ENCODE measurements around the gene HIKESHI. TPM values are rescaled to one million over a fixed set of nuclear protein-coding genes. Genes with fewer than 3 reads are reported as not detected.

Gene HIKESHI
- total RNA-seq, 2 experiments from 2014 or later = 45.3 to 49.9 TPM

- POLR2A ChIA-PET = no interaction called here
- H3K27me3 Mint-ChIP-seq (ENCODE audit: low read depth) = no peaks in the 10 kb centered on the region
Measured at GRCh38 chr11:86358720-86359119, 56.7 kb downstream of the HIKESHI start.

GRCh38 chr11:86360775-86361395 is 58.8 kb downstream of the HIKESHI start:
- no peak overlapping the region for H3K27ac Mint-ChIP-seq
- POLR2A ChIA-PET = no interaction called here
- H3K36me3 Mint-ChIP-seq (ENCODE audit: low read depth) = no peaks in the 10 kb centered on the region
- no peak for DNase-seq
- CTCF ChIA-PET = interaction anchor here (1.8 kb wide), 1 partner anchor 13 kb away, joined by 3 read pairs; the partner anchor contains the start of gene CCDC81
- no peaks in the 10 kb centered on the region for H3K4me1 Mint-ChIP-seq (ENCODE audit: low read depth)
- no peak for ATAC-seq
- peaks cover 8% of the 10 kb centered on the region for H3K9me3 Mint-ChIP-seq (ENCODE audit: insufficient read depth)
- H3K4me3 Mint-ChIP-seq = no peak overlapping the region
- no peaks in the 10 kb centered on the region for H3K27me3 Mint-ChIP-seq (ENCODE audit: low read depth)

More at GRCh38 chr11:86358720-86359119, 56.7 kb downstream of the HIKESHI start:
- no peak overlapping the region for H3K27ac Mint-ChIP-seq
- H3K9me3 Mint-ChIP-seq (ENCODE audit: insufficient read depth) = peaks cover 4% of the 10 kb centered on the region
- DNase-seq (no peak), ATAC-seq (no peak)
- CTCF ChIA-PET = interaction anchor here (1.4 kb wide), 1 partner anchor 10 kb away, joined by 3 read pairs; no protein-coding TSS in a partner anchor
- H3K4me1 Mint-ChIP-seq (ENCODE audit: low read depth) = no peaks in the 10 kb centered on the region
- no peaks in the 10 kb centered on the region for H3K36me3 Mint-ChIP-seq (ENCODE audit: low read depth)
- no peak overlapping the region for H3K4me3 Mint-ChIP-seq

GRCh38 chr11:86363424-86363823 is 61.4 kb downstream of the HIKESHI start:
- Mint-ChIP-seq H3K9me3 (ENCODE audit: insufficient read depth) (peaks cover 8% of the 10 kb centered on the region), H3K36me3 (ENCODE audit: low read depth) (no peaks in the 10 kb centered on the region), H3K27me3 (ENCODE audit: low read depth) (no peaks in the 10 kb centered on the region), H3K4me1 (ENCODE audit: low read depth) (no peaks in the 10 kb centered on the region), H3K4me3 (no peak overlapping the region), H3K27ac (no peak overlapping the region)
- ATAC-seq (no peak), DNase-seq (no peak)
- ChIA-PET CTCF (no interaction called here), POLR2A (no interaction called here)

- Mint-ChIP-seq H3K4me1 (ENCODE audit: low read depth) (no peaks in the 10 kb centered on the region), H3K36me3 (ENCODE audit: low read depth) (no peaks in the 10 kb centered on the region), H3K9me3 (ENCODE audit: insufficient read depth) (peaks cover 17% of the 10 kb centered on the region), H3K27me3 (ENCODE audit: low read depth) (no peaks in the 10 kb centered on the region), H3K27ac (no peak overlapping the region), H3K4me3 (no peak overlapping the region)
- no peak for DNase-seq
- ChIA-PET CTCF (no interaction called here), POLR2A (no interaction called here)
- no peak for ATAC-seq
Measured at GRCh38 chr11:86365546-86365945, 63.5 kb downstream of the HIKESHI start.

- Mint-ChIP-seq H3K27me3 (ENCODE audit: low read depth) (peaks cover 6% of the 10 kb centered on the region), H3K4me1 (ENCODE audit: low read depth) (peaks cover 9% of the 10 kb centered on the region), H3K27ac (no peak overlapping the region), H3K9me3 (ENCODE audit: insufficient read depth) (peaks cover 9% of the 10 kb centered on the region), H3K36me3 (ENCODE audit: low read depth) (no peaks in the 10 kb centered on the region), H3K4me3 (no peak overlapping the region)
- DNase-seq (no peak), ATAC-seq (no peak)
- POLR2A ChIA-PET = no interaction called here
- CTCF ChIA-PET = no interaction called here
Measured at GRCh38 chr11:86369668-86370067, 67.6 kb downstream of the HIKESHI start.

GRCh38 chr11:86370171-86370570 is 68.1 kb downstream of the HIKESHI start:
- CTCF ChIA-PET = no interaction called here
- H3K4me3 Mint-ChIP-seq = no peak overlapping the region
- H3K36me3 Mint-ChIP-seq (ENCODE audit: low read depth) = no peaks in the 10 kb centered on the region
- POLR2A ChIA-PET = no interaction called here
- peaks cover 9% of the 10 kb centered on the region for H3K4me1 Mint-ChIP-seq (ENCODE audit: low read depth)
- H3K27me3 Mint-ChIP-seq (ENCODE audit: low read depth) = peaks cover 6% of the 10 kb centered on the region
- no peak overlapping the region for H3K27ac Mint-ChIP-seq
- no peak for DNase-seq
- H3K9me3 Mint-ChIP-seq (ENCODE audit: insufficient read depth) = peaks cover 9% of the 10 kb centered on the region
- ATAC-seq = no peak

GRCh38 chr11:86370922-86371594 is 69.0 kb downstream of the HIKESHI start:
- Mint-ChIP-seq H3K27ac (no peak overlapping the region), H3K27me3 (ENCODE audit: low read depth) (peaks cover 6% of the 10 kb centered on the region), H3K9me3 (ENCODE audit: insufficient read depth) (peaks cover 9% of the 10 kb centered on the region), H3K36me3 (ENCODE audit: low read depth) (no peaks in the 10 kb centered on the region), H3K4me1 (ENCODE audit: low read depth) (peaks cover 9% of the 10 kb centered on the region), H3K4me3 (no peak overlapping the region)
- ATAC-seq (no peak), DNase-seq (no peak)
- ChIA-PET CTCF (no interaction called here), POLR2A (no interaction called here)

GRCh38 chr11:86372041-86372440 is 70.0 kb downstream of the HIKESHI start:
- POLR2A ChIA-PET = no interaction called here
- H3K9me3 Mint-ChIP-seq (ENCODE audit: insufficient read depth) = peaks cover 9% of the 10 kb centered on the region
- no peak overlapping the region for H3K4me3 Mint-ChIP-seq
- CTCF ChIA-PET = no interaction called here
- ATAC-seq = no peak
- H3K27ac Mint-ChIP-seq = no peak overlapping the region
- H3K27me3 Mint-ChIP-seq (ENCODE audit: low read depth) = peaks cover 9% of the 10 kb centered on the region
- H3K36me3 Mint-ChIP-seq (ENCODE audit: low read depth) = no peaks in the 10 kb centered on the region
- DNase-seq = no peak
- H3K4me1 Mint-ChIP-seq (ENCODE audit: low read depth) = peaks cover 9% of the 10 kb centered on the region

GRCh38 chr11:86372586-86372985 is 70.5 kb downstream of the HIKESHI start:
- POLR2A ChIA-PET = no interaction called here
- no peaks in the 10 kb centered on the region for H3K36me3 Mint-ChIP-seq (ENCODE audit: low read depth)
- DNase-seq (no peak), ATAC-seq (no peak)
- peaks cover 9% of the 10 kb centered on the region for H3K9me3 Mint-ChIP-seq (ENCODE audit: insufficient read depth)
- H3K27me3 Mint-ChIP-seq (ENCODE audit: low read depth) = peaks cover 11% of the 10 kb centered on the region
- CTCF ChIA-PET = no interaction called here
- peaks cover 9% of the 10 kb centered on the region for H3K4me1 Mint-ChIP-seq (ENCODE audit: low read depth)
- H3K4me3 Mint-ChIP-seq = no peak overlapping the region
- no peak overlapping the region for H3K27ac Mint-ChIP-seq

- DNase-seq (no peak), ATAC-seq (no peak)
- H3K4me3 Mint-ChIP-seq = no peak overlapping the region
- H3K4me1 Mint-ChIP-seq (ENCODE audit: low read depth) = peaks cover 9% of the 10 kb centered on the region
- H3K36me3 Mint-ChIP-seq (ENCODE audit: low read depth) = no peaks in the 10 kb centered on the region
- ChIA-PET POLR2A (no interaction called here), CTCF (interaction anchor here (1.4 kb wide), 1 partner anchor 12 kb away, joined by 3 read pairs; no protein-coding TSS in a partner anchor)
- peaks cover 9% of the 10 kb centered on the region for H3K9me3 Mint-ChIP-seq (ENCODE audit: insufficient read depth)
- H3K27ac Mint-ChIP-seq = no peak overlapping the region
- peaks cover 11% of the 10 kb centered on the region for H3K27me3 Mint-ChIP-seq (ENCODE audit: low read depth)
Measured at GRCh38 chr11:86374069-86374468, 72.0 kb downstream of the HIKESHI start.

- CTCF ChIA-PET = interaction anchor here (1.4 kb wide), 1 partner anchor 13 kb away, joined by 3 read pairs; no protein-coding TSS in a partner anchor
Measured at GRCh38 chr11:86374586-86374985, 72.5 kb downstream of the HIKESHI start, which contains the start of gene CCDC81. CCDC81 (plus strand) TSS chr11:86374887; CDS start chr11:86375164, 277 bp downstream.

GRCh38 chr11:86377972-86378371 is 75.9 kb downstream of the HIKESHI start:
- ATAC-seq = no peak
- H3K27ac Mint-ChIP-seq = no peak overlapping the region
- no peaks in the 10 kb centered on the region for H3K4me1 Mint-ChIP-seq (ENCODE audit: low read depth)
- H3K9me3 Mint-ChIP-seq (ENCODE audit: insufficient read depth) = no peaks in the 10 kb centered on the region
- CTCF ChIA-PET = no interaction called here
- no peaks in the 10 kb centered on the region for H3K36me3 Mint-ChIP-seq (ENCODE audit: low read depth)
- POLR2A ChIA-PET = no interaction called here
- no peak overlapping the region for H3K4me3 Mint-ChIP-seq
- no peak for DNase-seq
- peaks cover 11% of the 10 kb centered on the region for H3K27me3 Mint-ChIP-seq (ENCODE audit: low read depth)

More at GRCh38 chr11:86374586-86374985, 72.5 kb downstream of the HIKESHI start, which contains the start of gene CCDC81:
- no peak within 1 kb of the TSS for H3K4me3 Mint-ChIP-seq
- POLR2A ChIA-PET = no interaction called here
- DNase-seq = no peak
- peaks cover 11% of the 10 kb centered on the region for H3K27me3 Mint-ChIP-seq (ENCODE audit: low read depth)
- H3K4me1 Mint-ChIP-seq (ENCODE audit: low read depth) = peaks cover 9% of the 10 kb centered on the region
- H3K36me3 Mint-ChIP-seq (ENCODE audit: low read depth) = no peaks in the 10 kb centered on the region
- peaks cover 9% of the 10 kb centered on the region for H3K9me3 Mint-ChIP-seq (ENCODE audit: insufficient read depth)
- no peak within 1 kb of the TSS for H3K27ac Mint-ChIP-seq
- no peak for ATAC-seq
